PC-9 (cell line): ENCODE results near the gene FOXA2. TPM values are rescaled to one million over a fixed set of nuclear protein-coding genes. Genes with fewer than 3 reads are reported as not detected.

ENCODE experiments used
- BruUV-seq: library from RNA; stranded (reverse); fragments of 400-500 nt; replicated peaks from 2 replicates; lab custom pipeline; 2021; lab: Mats Ljungman, UMichigan
- CTCF ChIA-PET: fragments of 300-600 bp; sonication (Branson Sonifier 250); formaldehyde crosslinking; loops from one replicate; lab custom pipeline; 2022; ENCODE audit warnings: antibody characterized with exemption; lab: Charles Lee
- POLR2A ChIA-PET: fragments of 300-600 bp; sonication (Branson Sonifier 250); formaldehyde crosslinking; loops from one replicate; lab custom pipeline; 2022; ENCODE audit warnings: antibody characterized with exemption; ENCODE audit not compliant: unreplicated experiment; lab: Charles Lee
- DNase-seq, 2 experiments: peaks; one replicate each; pipeline versions ENCODE4 v3.0.0 to v3.0.0-alpha.2; 2015 to 2022; ENCODE audit warnings: mixed read lengths in 1 of 2
- H2AFZ ChIP-seq: fragments of 200-600 bp; sonication (generic); 2 replicates; pipeline ENCODE4 v1.8.1; 2017; ENCODE audit warnings: antibody characterized with exemption
- H3F3A ChIP-seq: fragments of 200-600 bp; sonication (generic); 2 replicates; pipeline ENCODE4 v1.8.1; 2017; ENCODE audit warnings: antibody characterized with exemption, mild to moderate bottlenecking, low read depth; ENCODE audit not compliant: insufficient read depth
- H3K27ac ChIP-seq: fragments of 200-600 bp; sonication (generic); 2 replicates; pipeline ENCODE4 v1.6.1; 2016; ENCODE audit warnings: mixed run types
- H3K27me3 ChIP-seq: fragments of 200-600 bp; sonication (generic); 2 replicates; pipeline ENCODE4 v1.6.1; 2016; ENCODE audit warnings: low read depth, mixed run types; ENCODE audit not compliant: insufficient read depth
- H3K36me3 ChIP-seq: fragments of 200-600 bp; sonication (generic); 2 replicates; pipeline ENCODE4 v1.6.1; 2016; ENCODE audit warnings: low read depth, mixed run types
- H3K4me1 ChIP-seq: fragments of 200-600 bp; sonication (generic); replicated peaks from 2 replicates; pipeline ENCODE4 v1.6.1; 2016; ENCODE audit warnings: mixed run types; ENCODE audit not compliant: insufficient read depth
- H3K4me2 ChIP-seq: fragments of 200-600 bp; sonication (generic); 2 replicates; pipeline ENCODE4 v1.6.1; 2017; ENCODE audit warnings: mixed run types
- H3K4me3 ChIP-seq: fragments of 200-600 bp; sonication (generic); 2 replicates; pipeline ENCODE4 v1.6.1; 2016; ENCODE audit warnings: mixed run types
- H3K79me2 ChIP-seq: fragments of 200-600 bp; sonication (generic); 2 replicates; pipeline ENCODE4 v1.6.1; 2017; ENCODE audit warnings: low read depth, mixed run types
- H3K9me2 ChIP-seq: fragments of 200-600 bp; sonication (generic); 2 replicates; pipeline ENCODE4 v1.8.1; 2017; ENCODE audit warnings: mild to moderate bottlenecking; ENCODE audit not compliant: insufficient read depth
- H3K9me3 ChIP-seq: fragments of 200-600 bp; sonication (generic); 2 replicates; pipeline ENCODE4 v1.8.1; 2016; ENCODE audit warnings: low read depth; ENCODE audit not compliant: insufficient read depth
- H4K20me1 ChIP-seq: fragments of 200-600 bp; sonication (generic); 2 replicates; pipeline ENCODE4 v1.8.1; 2017; ENCODE audit not compliant: insufficient read depth
- EZH2 ChIP-seq: fragments of 200-600 bp; sonication (generic); IDR thresholded peaks from 2 replicates; pipeline ENCODE4 v1.8.0; 2017; ENCODE audit warnings: antibody characterized with exemption, low read depth
- intact Hi-C: fragments of 100-400 bp; cut with micrococcal nuclease; formaldehyde crosslinking; loops from one replicate; pipeline ENCODE4 v1.10.0; 2022; ENCODE audit not compliant: unreplicated experiment
- total RNA-seq: library from RNA; stranded (reverse); gene quantifications from 2 replicates; pipeline ENCODE4 v1.2.3, GENCODE V29; 2021
- TF ChIP-seq, protein P1 (sequence below): fragments of 200-600 bp; sonication (generic); conservative IDR thresholded peaks from 2 replicates; pipeline ENCODE4 v1.6.1; 2017; ENCODE audit warnings: mixed run types, antibody characterized with exemption, mild to moderate bottlenecking, moderate library complexity

The FOXA2 gene
- total RNA-seq, 1 experiment from 2014 or later, result not detected

DNA sequence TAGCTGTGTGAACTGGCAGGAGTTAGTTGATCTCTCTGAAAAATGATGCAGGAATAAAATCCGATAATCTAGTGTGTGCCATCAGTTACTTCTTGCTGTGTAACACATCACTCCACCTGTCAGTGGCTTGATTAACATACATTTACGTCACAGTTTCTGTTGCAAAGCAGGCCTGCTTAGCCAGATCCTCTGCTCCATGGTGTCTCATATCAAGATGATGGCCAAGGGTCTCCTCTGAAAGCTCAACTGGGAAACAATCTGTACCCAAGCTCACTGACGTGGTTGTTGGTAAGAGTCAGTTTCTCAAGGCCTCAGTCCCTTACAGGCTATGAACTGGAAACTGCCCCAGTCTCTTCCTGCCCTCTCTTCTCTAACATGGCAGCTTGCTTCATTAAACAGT, 51.8 kb downstream of the FOXA2 start:
- TF ChIP-seq, protein P1, sequence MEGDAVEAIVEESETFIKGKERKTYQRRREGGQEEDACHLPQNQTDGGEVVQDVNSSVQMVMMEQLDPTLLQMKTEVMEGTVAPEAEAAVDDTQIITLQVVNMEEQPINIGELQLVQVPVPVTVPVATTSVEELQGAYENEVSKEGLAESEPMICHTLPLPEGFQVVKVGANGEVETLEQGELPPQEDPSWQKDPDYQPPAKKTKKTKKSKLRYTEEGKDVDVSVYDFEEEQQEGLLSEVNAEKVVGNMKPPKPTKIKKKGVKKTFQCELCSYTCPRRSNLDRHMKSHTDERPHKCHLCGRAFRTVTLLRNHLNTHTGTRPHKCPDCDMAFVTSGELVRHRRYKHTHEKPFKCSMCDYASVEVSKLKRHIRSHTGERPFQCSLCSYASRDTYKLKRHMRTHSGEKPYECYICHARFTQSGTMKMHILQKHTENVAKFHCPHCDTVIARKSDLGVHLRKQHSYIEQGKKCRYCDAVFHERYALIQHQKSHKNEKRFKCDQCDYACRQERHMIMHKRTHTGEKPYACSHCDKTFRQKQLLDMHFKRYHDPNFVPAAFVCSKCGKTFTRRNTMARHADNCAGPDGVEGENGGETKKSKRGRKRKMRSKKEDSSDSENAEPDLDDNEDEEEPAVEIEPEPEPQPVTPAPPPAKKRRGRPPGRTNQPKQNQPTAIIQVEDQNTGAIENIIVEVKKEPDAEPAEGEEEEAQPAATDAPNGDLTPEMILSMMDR, result no peak
- no peak for TF ChIP-seq EZH2
- Histone ChIP-seq H3K36me3 (no peaks in the 10 kb centered on the region), H3F3A (no peaks in the 10 kb centered on the region), H3K27ac (no peak overlapping the region), H3K27me3 (no peaks in the 10 kb centered on the region), H4K20me1 (no peaks in the 10 kb centered on the region), H3K4me2 (no peak overlapping the region), H3K9me3 (no peaks in the 10 kb centered on the region), H3K9me2 (no peaks in the 10 kb centered on the region), H3K4me3 (no peak overlapping the region), H3K4me1 (no peaks in the 10 kb centered on the region), H2AFZ (no peak overlapping the region), H3K79me2 (no peaks in the 10 kb centered on the region)
- BruUV-seq, result no TSS peak
- DNase-seq, result no peak
- ChIA-PET CTCF (no interaction called here), POLR2A (no interaction called here)
- intact Hi-C loops, result no loop called here

DNA sequence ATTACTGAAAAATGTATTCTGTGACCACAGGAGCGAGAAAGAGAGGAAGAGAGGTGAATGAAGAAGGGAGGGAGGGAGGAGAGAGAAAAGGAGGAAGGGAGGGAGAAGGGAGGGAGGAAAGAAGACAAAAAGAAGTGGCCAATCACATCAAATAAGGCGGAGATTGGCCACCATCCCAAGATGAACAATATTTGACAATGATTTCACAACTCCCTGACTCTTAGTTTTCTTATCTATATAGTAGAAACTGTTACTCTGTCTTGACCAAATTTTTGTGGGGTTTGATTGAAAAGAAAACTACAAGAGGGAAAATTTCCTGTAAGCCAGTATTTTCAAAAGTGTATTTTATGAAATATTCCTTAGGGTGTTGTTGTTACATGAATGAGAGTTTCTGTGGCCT, 52.6 kb downstream of the FOXA2 start:
- Histone ChIP-seq H3K79me2 (no peaks in the 10 kb centered on the region), H3K9me3 (no peaks in the 10 kb centered on the region), H3F3A (no peaks in the 10 kb centered on the region), H3K36me3 (no peaks in the 10 kb centered on the region), H3K4me3 (no peak overlapping the region), H3K27ac (no peak overlapping the region), H3K27me3 (no peaks in the 10 kb centered on the region), H3K9me2 (no peaks in the 10 kb centered on the region), H2AFZ (no peak overlapping the region), H3K4me1 (no peaks in the 10 kb centered on the region), H3K4me2 (no peak overlapping the region), H4K20me1 (no peaks in the 10 kb centered on the region)
- BruUV-seq, result no TSS peak
- TF ChIP-seq EZH2, result no peak
- TF ChIP-seq, protein P1, result no peak
- ChIA-PET CTCF (no interaction called here), POLR2A (no interaction called here)
- DNase-seq, result no peak
- intact Hi-C loops, result no loop called here

DNA sequence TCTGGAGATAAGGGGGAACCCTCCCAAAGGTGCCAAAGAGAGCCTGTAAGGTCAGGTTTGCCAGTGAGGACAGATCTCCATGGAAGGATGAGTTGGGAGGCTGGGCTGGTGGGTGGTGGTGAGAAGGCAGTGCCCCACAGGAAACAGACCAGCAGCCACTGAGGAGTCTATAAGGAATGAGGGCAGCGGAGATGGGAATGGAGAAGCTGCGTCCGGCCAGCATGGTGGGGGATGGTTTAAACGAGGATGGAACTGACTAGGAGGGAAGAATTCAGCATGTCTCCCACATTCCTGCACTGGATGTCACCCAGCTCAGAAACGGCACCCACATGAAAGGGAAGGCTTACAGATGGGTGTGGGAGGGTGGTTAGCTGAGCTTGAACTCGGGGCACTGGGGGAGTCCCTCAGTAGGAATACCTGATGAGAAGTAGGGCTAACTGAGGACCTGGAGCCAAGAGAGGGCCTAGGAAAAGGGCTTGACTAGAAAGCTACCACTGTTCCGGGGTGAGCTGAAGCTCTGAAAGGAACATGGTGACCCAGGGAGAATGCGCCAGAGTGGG, 53.2 kb downstream of the FOXA2 start:
- CTCF ChIA-PET, result no interaction called here
- no peaks in the 10 kb centered on the region for H3K4me1 ChIP-seq
- H3K9me3 ChIP-seq, result no peaks in the 10 kb centered on the region
- no peaks in the 10 kb centered on the region for H3K79me2 ChIP-seq
- no peak overlapping the region for H3K4me3 ChIP-seq
- DNase-seq, result no peak
- TF ChIP-seq, protein P1, result no peak
- TF ChIP-seq EZH2, result no peak
- intact Hi-C loops, result no loop called here
- no peaks in the 10 kb centered on the region for H3F3A ChIP-seq
- H3K9me2 ChIP-seq, result no peaks in the 10 kb centered on the region
- POLR2A ChIA-PET, result no interaction called here
- no peaks in the 10 kb centered on the region for H3K27me3 ChIP-seq
- no peaks in the 10 kb centered on the region for H3K36me3 ChIP-seq
- no TSS peak for BruUV-seq
- H2AFZ ChIP-seq, result no peak overlapping the region
- no peaks in the 10 kb centered on the region for H4K20me1 ChIP-seq
- H3K4me2 ChIP-seq, result no peak overlapping the region
- H3K27ac ChIP-seq, result no peak overlapping the region
